K562 (cell line): ENCODE data around the gene RHBDF2. TPM values are rescaled to one million over a fixed set of nuclear protein-coding genes. Genes with fewer than 3 reads are reported as not detected.
A peak's percentile ranks its signal among the peaks of the same experiment; 100 is the strongest.

ENCODE experiments used
- ARID4B ChIP-seq: sonication (generic); formaldehyde crosslinking; IDR thresholded peaks from 2 replicates; pipeline ENCODE4 v1.8.0; 2022; ENCODE audit warnings: mild to moderate bottlenecking, missing genetic modification reagents
- E2F8 ChIP-seq: fragments of 450-650 bp; IDR thresholded peaks from 2 replicates; pipeline ENCODE4 v1.7.1; 2018; ENCODE audit warnings: mild to moderate bottlenecking, low read depth; ENCODE audit not compliant: partially characterized antibody
- FOXK2 ChIP-seq, 2 experiments: fragments of 450-650 bp; IDR thresholded peaks in 1 of 2; conservative IDR thresholded peaks in 1 of 2; 2 replicates each; pipeline ENCODE4 v1.6.1; 2016; ENCODE audit warnings: low read depth in 2 of 2, mild to moderate bottlenecking in 1 of 2
- GATAD2B ChIP-seq: fragments of 450-650 bp; IDR thresholded peaks from 2 replicates; pipeline ENCODE4 v1.6.1; 2017; ENCODE audit warnings: mild to moderate bottlenecking, borderline replicate concordance
- PHF8 ChIP-seq: fragments of 200-600 bp; sonication (generic); IDR thresholded peaks from 2 replicates; pipeline ENCODE4 v1.6.1; 2012; ENCODE audit warnings: mixed run types, mild to moderate bottlenecking, inconsistent platforms, low read length, moderate library complexity, borderline replicate concordance
- POLR3G ChIP-seq: IDR thresholded peaks from 2 replicates; pipeline ENCODE4 v1.6.1; 2011; ENCODE audit not compliant: insufficient read length, insufficient replicate concordance; ENCODE audit errors: extremely low read depth
- TCF3 ChIP-seq: sonication (generic); formaldehyde crosslinking; IDR thresholded peaks from 2 replicates; pipeline ENCODE4 v1.4.0; 2020; ENCODE audit warnings: mild to moderate bottlenecking, missing genetic modification reagents
- ZFPM2 ChIP-seq: fragments of 250-450 bp; sonication (Bioruptor Pico); IDR thresholded peaks from 2 replicates; pipeline ENCODE4 v1.5.1; 2022; ENCODE audit warnings: mild to moderate bottlenecking
- ZNF274 ChIP-seq: IDR thresholded peaks from 2 replicates; pipeline ENCODE4 v1.6.1; 2011; ENCODE audit warnings: low read depth, mild to moderate bottlenecking, low read length, moderate library complexity, borderline replicate concordance
- ZNF561 ChIP-seq: fragments of 450-650 bp; formaldehyde crosslinking; conservative IDR thresholded peaks from 2 replicates; pipeline ENCODE4 v1.4.0; 2020; ENCODE audit warnings: mild to moderate bottlenecking, moderate library complexity
- ZNF766 ChIP-seq: fragments of 200-800 bp; sonication (Bioruptor generic); conservative IDR thresholded peaks from 2 replicates; pipeline ENCODE4 v1.6.1; 2016; ENCODE audit warnings: missing genetic modification characterization, missing compliant biosample characterization
- polyA plus RNA-seq, 8 experiments: library from polyadenylated mRNA; depleted of rRNA in 4 of 8; stranded (reverse) in 5 of 8; unstranded in 3 of 8; fragments of >200 nt; fragmentation: Nextera tagmentation in 2 of 8; fragmentation: Illumina TruSeq in 1 of 8; extraction: Ambion mirVana in 2 of 8; extraction: Trizol in 1 of 8; gene quantifications; 2 replicates each; pipeline versions ENCODE4 v1.2.1 to v1.2.3, GENCODE V29; 2011 to 2014; ENCODE audit warnings: inconsistent platforms in 1 of 8, missing spikeins in 1 of 8
- total RNA-seq, 7 experiments: library from RNA; depleted of rRNA in 6 of 7; stranded (reverse); fragments of >200 nt in 6 of 7; fragmentation: Illumina TruSeq in 2 of 7; extraction: Trizol in 2 of 7; gene quantifications; 2 replicates each; pipeline versions ENCODE4 v1.2.1 to v1.2.3, GENCODE V29; 2011 to 2021; ENCODE audit warnings: low replicate concordance in 1 of 7
- TF ChIP-seq, protein P1 (sequence below): fragments of 450-650 bp; conservative IDR thresholded peaks from 2 replicates; pipeline ENCODE4 v1.6.1; 2016; ENCODE audit warnings: missing genetic modification characterization, low read depth, mild to moderate bottlenecking, control low read depth, missing compliant biosample characterization
- TF ChIP-seq, protein P2 (sequence below): fragments of 200-800 bp; sonication (Bioruptor generic); IDR thresholded peaks from 2 replicates; pipeline ENCODE4 v1.6.1; 2017; ENCODE audit warnings: missing genetic modification characterization, missing compliant biosample characterization

The RHBDF2 gene
- total and polyA plus RNA-seq, 9 of the 15 experiments (the other 6 are each of a cell fraction or from before 2014, with no cell fraction given), result 0.04 to 2.8 (median 1.1) TPM

DNA sequence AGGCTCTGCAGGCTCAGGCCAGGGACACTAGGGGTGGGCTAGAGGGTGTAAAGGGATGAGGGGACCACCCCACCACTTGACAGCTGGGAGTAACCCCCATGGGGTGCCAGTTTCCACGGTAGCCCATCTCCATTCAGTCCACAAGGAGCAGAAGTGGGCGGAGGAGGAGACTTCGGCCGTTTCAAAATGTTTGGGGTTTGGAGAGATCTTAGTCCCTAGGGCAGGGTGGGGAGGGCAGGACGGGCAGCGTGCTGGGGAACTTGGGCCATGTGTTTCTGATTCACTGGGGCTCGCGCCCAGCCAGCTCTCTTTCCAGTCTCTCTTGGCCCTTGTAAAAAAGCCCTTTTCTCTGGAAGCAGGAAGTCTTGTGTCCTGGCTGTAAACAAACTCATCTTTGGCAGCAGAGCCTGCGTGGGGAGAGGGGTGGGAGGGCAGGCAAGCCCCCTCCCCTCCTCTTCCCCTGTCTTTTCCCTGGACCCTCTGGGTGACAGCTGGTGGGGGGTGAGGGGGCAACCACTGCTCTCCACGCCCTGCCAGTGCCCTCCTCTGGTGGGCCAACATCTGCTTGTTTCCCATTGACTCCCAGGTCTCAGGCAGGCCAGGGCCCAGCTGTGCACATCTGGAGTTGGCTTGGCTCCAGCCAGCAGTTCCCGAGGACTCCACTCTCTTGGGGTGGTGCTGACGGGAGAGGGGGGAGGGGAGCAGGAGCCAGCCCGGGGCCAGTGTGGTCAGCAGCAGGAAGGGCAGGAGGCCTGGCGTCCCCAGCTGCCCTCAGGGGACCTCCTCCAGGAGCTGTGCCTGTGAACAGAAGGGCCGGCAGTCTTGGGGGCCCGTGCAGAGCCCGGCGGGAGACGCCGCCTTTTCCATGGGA, 28.2 kb upstream of the RHBDF2 start (continued):
- TF ChIP-seq ARID4B (CRISPR knock-in tag) (0 out of 2 replicates have a peak, but pooled peaks have one; percentile 49), FOXK2 (conservative IDR thresholded peaks at IDR 0.05 in 1 of 2, IDR thresholded peaks at IDR 0.05 in 1 of 2; ENCODE audit: low read depth in 2 of 2) (peak in 1 of 2 experiments; percentile 28; a peak in 3 of 4 replicates), POLR3G (no peak), ZNF766 (CRISPR knock-in tag) (0 out of 2 replicates have a peak, but pooled peaks have one; percentile 45), TCF3 (0 out of 2 replicates have a peak, but pooled peaks have one; percentile 17), PHF8 (peak; percentile 15; the same call in 1 of the 2 replicates), E2F8 (no peak), ZFPM2 (no peak), ZNF274 (no peak), GATAD2B (peak; percentile 34), ZNF561 (CRISPR knock-in tag) (no peak)
- TF ChIP-seq, protein P1, sequence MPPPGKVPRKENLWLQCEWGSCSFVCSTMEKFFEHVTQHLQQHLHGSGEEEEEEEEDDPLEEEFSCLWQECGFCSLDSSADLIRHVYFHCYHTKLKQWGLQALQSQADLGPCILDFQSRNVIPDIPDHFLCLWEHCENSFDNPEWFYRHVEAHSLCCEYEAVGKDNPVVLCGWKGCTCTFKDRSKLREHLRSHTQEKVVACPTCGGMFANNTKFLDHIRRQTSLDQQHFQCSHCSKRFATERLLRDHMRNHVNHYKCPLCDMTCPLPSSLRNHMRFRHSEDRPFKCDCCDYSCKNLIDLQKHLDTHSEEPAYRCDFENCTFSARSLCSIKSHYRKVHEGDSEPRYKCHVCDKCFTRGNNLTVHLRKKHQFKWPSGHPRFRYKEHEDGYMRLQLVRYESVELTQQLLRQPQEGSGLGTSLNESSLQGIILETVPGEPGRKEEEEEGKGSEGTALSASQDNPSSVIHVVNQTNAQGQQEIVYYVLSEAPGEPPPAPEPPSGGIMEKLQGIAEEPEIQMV (tag), result 0 out of 2 replicates have a peak, but pooled peaks have one; percentile 20
- TF ChIP-seq, protein P2, sequence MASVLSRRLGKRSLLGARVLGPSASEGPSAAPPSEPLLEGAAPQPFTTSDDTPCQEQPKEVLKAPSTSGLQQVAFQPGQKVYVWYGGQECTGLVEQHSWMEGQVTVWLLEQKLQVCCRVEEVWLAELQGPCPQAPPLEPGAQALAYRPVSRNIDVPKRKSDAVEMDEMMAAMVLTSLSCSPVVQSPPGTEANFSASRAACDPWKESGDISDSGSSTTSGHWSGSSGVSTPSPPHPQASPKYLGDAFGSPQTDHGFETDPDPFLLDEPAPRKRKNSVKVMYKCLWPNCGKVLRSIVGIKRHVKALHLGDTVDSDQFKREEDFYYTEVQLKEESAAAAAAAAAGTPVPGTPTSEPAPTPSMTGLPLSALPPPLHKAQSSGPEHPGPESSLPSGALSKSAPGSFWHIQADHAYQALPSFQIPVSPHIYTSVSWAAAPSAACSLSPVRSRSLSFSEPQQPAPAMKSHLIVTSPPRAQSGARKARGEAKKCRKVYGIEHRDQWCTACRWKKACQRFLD (CRISPR knock-in tag), result peak; percentile 79; the same call in 1 of the 2 replicates
